Embryonic facial prominence (tissue), 1 donor: ENCODE results near the gene MFSD11.
"Not testable (repeated sequence)": the region's sequence is repeated elsewhere in the genome, so short reads cannot be mapped to it uniquely, and the experiment has no call there.

ENCODE experiments used
- DNase-seq: peaks from one replicate; pipeline ENCODE4 v3.0.0-alpha.2; 2016; ENCODE audit errors: extremely low spot score

The MFSD11 gene

DNA sequence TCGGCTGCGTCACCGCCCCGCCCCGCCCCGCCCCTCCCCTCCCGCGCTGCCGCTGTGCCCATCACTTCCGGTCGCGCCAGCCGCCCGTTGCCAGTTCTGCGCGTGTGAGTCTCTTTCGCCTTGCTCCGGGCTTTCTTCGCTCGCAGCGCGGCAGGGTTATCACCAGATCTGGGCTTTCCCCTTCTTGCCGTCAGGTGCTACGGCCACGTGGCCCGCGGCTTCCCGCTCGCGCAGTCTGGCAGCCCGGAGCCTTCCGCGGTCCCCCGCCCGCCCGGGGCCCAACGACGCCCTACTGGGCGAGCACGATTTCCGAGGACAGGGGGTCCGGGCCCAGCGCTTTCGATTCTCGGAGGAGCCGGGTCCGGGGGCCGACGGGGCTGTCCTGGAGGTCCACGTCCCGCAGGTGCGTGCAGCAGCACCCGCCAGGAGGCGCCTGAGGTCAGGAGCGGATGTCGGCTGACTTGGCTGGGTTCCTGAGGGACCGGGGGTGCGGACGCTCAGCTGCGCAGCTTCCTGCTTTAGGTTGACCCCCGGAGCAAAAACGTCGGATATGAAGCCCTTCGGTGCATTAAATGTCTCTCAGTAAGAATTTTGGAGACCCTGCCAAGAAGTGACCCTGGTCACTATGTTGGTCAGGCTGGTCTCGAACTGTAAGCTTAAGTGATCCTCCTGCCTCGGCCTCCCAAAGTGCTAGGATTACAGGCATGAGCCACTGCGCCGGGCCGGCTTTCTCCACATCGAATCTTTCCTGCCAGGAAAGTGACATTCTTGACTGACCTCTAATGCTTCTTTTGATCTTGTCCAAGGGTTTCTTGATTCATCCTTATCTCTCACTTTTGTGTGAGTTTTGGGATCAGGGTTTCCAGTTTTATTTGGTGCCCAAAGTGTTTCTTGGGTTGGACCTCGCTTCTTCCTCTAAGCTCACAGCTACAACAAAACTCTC lies 10.9 kb upstream of the MFSD11 start, which contains the start of gene METTL23:
TSS of gene METTL23 (plus strand) at position 64 of the 943 bp plus-strand sequence. CDS start 2,872 bp downstream, outside the sequence.
- DNase-seq = no peak

GRCh38 chr17:76727745-76728456 lies 10.0 kb upstream of the MFSD11 start:
- DNase-seq = no peak

DNA sequence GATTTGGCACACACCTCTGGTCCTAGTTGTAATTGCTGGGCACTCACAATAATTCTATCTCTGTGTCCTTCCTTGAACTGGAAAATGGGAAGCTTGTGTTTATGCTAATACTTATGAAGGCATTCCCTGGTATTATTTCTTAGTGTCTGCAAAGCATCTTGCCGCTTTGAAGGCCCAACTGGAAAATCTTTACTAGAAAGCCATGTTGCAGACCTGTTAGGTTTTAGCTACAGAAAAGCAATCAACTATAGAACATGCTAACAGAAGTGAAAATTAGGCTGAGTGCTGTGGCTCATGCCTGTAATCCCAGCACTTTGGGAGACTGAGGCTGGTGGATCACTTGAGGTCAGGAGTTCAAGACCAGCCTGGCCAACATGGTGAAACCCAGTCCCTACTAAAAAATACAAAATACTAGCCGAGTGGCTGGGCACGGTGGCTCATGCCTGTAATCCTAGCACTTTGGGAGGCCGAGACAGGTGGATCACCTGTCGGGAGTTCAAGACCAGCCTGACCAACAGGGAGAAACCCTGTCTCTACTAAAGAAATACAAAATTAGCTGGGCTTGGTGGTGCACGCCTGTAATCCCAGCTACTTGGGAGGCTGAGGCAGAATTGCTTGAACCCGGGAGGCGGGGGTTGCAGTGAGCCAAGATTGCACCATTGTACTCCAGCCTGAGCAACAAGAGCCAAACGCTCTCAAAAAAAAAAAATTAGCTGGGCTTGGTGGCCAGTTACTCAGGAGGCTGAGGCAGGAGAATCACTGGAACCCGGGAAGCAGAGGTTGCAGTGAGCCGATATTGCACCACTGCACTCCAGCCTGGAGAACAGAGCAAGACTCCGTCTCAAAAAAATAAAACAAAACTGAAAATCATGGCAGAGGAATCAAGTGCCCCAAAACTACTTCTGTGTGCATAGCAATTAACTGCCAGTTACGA lies 5.9 kb upstream of the MFSD11 start:
- DNase-seq = not testable (repeated sequence)

GRCh38 chr17:76732734-76733617 lies 4.9 kb upstream of the MFSD11 start:
- no peak for DNase-seq

DNA sequence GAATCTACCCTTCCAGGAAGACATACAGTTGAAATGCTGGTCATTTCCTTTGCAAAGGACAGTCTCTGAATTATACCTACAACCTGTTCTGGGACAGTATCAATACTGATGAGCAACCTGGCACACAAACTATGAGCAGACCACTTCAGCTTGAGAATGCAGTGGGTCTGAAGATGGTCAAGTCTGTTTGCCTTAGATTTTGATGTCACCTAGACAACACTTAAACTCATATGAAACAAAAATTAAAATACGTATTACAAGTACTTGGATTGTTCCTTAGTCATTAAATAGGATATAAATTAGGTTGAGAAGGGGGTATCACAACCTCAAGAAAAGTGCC lies 4.3 kb upstream of the MFSD11 start:
- no peak for DNase-seq

GRCh38 chr17:76734080-76734840 lies 3.7 kb upstream of the MFSD11 start:
- DNase-seq = no peak

- no peak for DNase-seq
These were observed 2.9 kb upstream of the MFSD11 start for GRCh38 chr17:76735006-76735405.

DNA sequence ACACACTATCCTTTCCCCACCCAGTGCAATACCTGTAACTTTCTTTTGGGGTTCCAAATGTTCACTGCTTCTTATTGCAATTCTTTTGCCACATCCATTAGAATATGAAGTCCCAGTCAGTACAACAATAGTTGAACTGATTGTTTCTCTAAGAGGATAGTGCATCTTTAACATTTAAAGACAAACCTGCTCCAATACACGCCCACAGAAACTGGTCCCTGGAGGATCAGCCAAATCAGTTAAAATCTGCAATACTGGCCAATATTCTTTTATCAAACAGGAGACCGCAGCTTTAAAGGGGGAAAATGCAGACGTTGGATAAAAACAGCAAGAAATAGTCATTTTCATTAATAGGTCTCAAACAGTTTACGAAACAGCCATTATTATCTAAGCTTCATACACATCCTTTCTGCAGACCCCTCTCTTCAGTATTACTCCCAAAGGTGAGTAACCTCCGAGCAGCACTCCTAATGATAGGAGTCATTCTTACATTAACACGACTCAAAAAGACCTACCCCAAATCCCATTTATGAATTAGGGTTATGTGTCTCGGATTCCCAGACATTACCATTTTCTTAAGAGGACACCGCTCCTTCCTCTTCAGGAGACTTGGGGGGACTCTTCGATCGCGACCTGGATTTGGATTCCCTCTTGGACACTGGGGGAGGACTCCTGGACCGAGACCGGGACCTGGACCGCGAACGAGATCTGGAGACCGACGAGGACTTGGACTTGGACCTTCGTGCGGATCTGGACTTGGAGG lies 2.2 kb upstream of the MFSD11 start:
- no peak for DNase-seq

GRCh38 chr17:76736349-76737081 lies 1.4 kb upstream of the MFSD11 start:
- DNase-seq = peak; percentile 45

GRCh38 chr17:76737082-76737675 lies 740 bp upstream of the MFSD11 start, which contains the start of gene SRSF2:
TSS of gene SRSF2 (minus strand) at chr17:76737331. CDS start at chr17:76737160, 171 bp downstream.
- DNase-seq = peak; percentile 99

DNA sequence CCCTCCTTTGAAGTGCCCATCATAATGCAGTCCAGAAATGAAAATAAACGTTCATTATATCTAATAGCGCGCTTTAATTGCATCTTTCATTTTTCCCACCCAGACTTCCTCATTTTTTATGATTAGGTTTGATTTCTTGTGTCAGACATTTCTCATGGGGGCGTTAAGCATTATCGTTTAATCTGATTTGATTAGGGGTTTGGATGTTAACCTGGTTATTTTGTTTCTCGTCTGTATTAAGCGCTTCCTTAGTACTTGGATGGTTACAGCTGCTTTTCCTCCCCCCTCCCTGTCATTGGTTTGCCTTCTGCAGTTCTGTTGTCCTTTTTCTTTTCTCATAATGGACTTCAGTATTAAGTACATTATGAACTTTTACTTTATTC lies 540 bp downstream of the MFSD11 start:
- DNase-seq = no peak

DNA sequence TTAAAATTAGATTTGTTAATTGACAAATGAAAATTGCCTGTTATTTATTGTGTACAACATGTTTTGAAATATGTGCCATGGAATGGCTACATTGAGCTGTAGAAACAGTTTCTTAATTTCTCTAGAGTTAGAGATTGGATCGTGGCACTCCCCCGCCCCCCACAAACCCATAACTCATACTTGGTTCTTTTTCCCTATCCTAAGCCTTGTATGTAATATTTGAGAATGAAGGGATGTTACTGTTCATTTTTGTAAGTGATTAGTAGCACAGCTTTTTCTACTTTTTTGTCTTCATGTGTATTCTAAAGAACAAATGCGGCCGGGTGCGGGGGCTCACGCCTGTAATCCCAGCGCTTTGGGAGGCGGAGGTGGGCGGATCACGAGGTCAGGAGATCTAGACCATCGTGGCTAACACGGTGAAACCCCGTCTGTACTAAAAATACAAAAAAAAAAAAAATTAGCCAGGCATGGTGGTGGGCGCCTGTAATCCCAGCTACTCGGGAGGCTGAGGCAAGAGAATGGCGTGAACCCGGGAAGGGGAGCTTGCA lies 1.7 kb downstream of the MFSD11 start:
- DNase-seq = not testable (repeated sequence)

DNA sequence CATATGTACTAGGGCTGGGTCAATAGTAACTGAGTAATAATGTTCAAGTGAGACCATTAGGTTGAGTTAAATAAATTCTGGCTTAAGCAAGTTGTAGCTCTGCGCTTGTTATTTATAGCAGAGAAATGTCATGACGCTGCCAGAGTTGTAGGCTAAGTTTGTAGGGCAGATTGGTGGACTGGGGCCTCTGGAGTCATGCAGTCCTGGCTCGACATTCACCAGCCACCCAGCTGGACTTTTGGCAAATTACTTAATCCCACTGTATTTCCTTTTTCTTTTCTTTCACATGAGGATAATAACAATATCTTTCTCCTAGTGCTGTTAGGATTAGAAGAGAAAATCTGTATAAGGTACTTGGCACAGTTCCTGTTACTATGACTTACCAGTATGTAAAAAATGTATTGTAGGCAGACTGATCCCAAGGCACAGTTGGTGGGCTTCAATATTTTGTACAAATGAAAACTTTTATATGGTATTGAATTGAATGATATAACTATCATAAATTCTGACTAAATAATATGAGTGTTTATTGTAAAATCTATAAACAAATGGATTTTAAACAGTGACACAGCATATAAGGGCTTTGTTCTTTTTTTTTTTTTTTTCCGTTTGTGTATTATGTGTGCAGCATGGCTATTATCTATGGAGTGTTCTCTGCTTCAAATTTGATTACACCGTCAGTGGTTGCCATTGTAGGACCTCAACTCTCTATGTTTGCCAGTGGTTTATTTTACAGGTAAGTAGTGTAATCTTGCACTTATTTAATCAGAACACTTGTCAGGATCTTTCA lies 2.6 kb downstream of the MFSD11 start:
- DNase-seq = no peak

GRCh38 chr17:76742958-76743357 lies 5.0 kb downstream of the MFSD11 start:
- DNase-seq = no peak

- DNase-seq = no peak
These were observed 6.8 kb downstream of the MFSD11 start for GRCh38 chr17:76744747-76745146.

DNA sequence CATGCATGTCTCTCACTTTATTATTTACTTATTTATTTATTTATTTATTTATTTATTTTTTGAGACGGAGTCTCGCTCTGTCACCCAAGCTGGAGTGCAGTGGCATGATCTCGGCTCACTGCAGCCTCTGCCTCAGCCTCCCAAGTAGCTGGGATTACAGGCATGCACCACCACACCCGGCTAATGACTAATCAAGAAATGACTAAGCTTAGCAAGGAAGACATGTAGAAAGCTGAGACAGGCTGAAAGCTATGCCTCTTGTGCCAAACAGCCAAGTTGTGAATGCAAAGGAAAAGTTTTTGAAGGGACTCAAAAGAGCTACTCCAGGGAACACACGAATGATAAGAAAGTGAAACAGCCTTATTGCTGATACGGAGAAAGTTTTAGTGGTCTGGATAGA lies 7.9 kb downstream of the MFSD11 start:
- not testable (repeated sequence) for DNase-seq
